T47D (cell line): ENCODE measurements around the gene TLR5.

Experiments
- DNase-seq, 2 experiments: peaks; one replicate each; pipeline versions ENCODE4 v3.0.0 to v3.0.0-alpha.2; 2011 to 2012; ENCODE audit warnings: low read depth in 1 of 2, low spot score in 1 of 2
- JUND ChIP-seq: IDR thresholded peaks from 2 replicates; pipeline ENCODE4 v1.6.1; 2012; ENCODE audit warnings: low read depth
- in situ Hi-C: cut with HindIII; loops from 2 replicates; pipeline ENCODE4 v1.10.0; 2016; ENCODE audit warnings: low sequenced_read_pairs, low pct_unique_long_range_greater_than_20kb

The TLR5 gene

GRCh38 chr1:223143537-223144248, 645 bp upstream of the TLR5 start:
- in situ Hi-C loops = no loop called here
- peak; percentile 44 to 73 for DNase-seq
- no peak for TF ChIP-seq JUND

GRCh38 chr1:223142269-223142668, 779 bp downstream of the TLR5 start:
- no peak for TF ChIP-seq JUND
- DNase-seq = no peak
- in situ Hi-C loops = no loop called here

- DNase-seq = peak; percentile 53 to 69
- TF ChIP-seq JUND = no peak
- in situ Hi-C loops = no loop called here
Observed at GRCh38 chr1:223140611-223141405, 2.2 kb downstream of the TLR5 start.

- in situ Hi-C loops = no loop called here
- TF ChIP-seq JUND = no peak
- peak; percentile 30 to 83 for DNase-seq
Observed at GRCh38 chr1:223137455-223138085, 5.5 kb downstream of the TLR5 start.

GRCh38 chr1:223136086-223136485, 7.0 kb downstream of the TLR5 start:
- in situ Hi-C loops = no loop called here
- TF ChIP-seq JUND = no peak
- DNase-seq = no peak

GRCh38 chr1:223135176-223135942, 7.7 kb downstream of the TLR5 start:
- DNase-seq = no peak
- in situ Hi-C loops = no loop called here
- TF ChIP-seq JUND = no peak

GRCh38 chr1:223133824-223134435, 9.1 kb downstream of the TLR5 start:
- TF ChIP-seq JUND = no peak
- peak; percentile 80 to 97 for DNase-seq
- in situ Hi-C loops = no loop called here

GRCh38 chr1:223133306-223133823, 9.7 kb downstream of the TLR5 start:
- DNase-seq = no peak
- in situ Hi-C loops = no loop called here
- no peak for TF ChIP-seq JUND

GRCh38 chr1:223129229-223129901, 13.7 kb downstream of the TLR5 start:
- in situ Hi-C loops = no loop called here
- DNase-seq = peak; percentile 58 to 65
- TF ChIP-seq JUND = no peak

GRCh38 chr1:223126741-223127140, 16.3 kb downstream of the TLR5 start:
- in situ Hi-C loops = no loop called here
- no peak for DNase-seq
- no peak for TF ChIP-seq JUND

GRCh38 chr1:223125766-223126165, 17.3 kb downstream of the TLR5 start:
- in situ Hi-C loops = no loop called here
- no peak for TF ChIP-seq JUND
- no peak for DNase-seq

GRCh38 chr1:223123011-223123610, 19.9 kb downstream of the TLR5 start:
- no peak for DNase-seq
- TF ChIP-seq JUND = no peak
- in situ Hi-C loops = no loop called here
